ENCODE data around the gene EVA1B.

The EVA1B gene

DNA sequence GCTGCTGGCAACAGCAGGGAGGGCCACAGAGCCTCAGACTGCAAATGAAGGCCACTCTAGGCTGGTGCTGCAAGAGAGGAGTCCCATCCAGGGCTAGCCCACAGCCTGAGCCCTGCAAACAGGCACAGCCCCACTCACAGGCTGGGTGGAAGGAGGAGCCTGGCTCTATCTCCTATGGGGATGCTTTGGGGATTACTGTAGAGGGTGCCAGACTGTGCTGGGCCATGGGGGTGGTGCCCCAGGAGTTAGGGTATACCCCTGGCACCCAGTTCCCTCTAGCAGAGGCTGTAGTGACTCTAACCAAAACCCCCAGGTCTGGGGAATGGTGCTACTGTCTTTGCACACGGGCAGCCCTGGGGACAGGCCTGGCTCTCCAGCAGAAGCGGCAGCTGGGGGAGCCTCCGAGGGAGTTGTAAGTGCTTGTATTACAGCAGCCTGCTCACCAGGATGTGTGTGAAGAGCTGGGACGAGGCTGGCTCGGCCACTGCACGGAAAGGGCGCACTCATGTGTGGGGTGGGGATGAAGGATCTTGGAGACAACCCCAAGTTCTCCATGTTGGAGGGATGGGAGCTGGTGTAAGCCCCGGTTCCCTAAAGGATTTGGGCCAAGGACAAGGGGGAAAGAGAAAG, 23.4 kb upstream of the EVA1B start:
- DNase-seq (ENCODE audit: low read depth), result no peak

DNA sequence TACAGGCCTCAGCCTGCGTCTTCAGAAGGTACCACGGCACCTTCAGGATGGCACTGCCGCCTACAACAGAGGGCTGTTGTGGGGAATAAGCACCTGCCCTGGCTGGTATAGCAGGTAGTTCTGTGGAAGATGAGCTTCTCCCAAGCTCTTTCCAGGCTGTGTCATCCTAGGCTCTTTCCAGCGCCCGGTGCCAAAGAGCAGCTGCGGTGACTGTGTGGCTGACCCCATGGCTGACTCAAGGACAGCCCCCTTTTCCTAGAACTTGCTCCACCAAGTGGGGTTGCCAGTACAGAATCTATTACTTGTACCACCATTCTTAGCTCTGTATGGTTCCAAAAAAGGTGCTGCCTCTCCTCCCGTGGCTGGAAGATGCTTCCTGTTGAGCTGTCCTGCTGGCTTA, 21.9 kb upstream of the EVA1B start:
- no peak for DNase-seq (ENCODE audit: low read depth)

DNA sequence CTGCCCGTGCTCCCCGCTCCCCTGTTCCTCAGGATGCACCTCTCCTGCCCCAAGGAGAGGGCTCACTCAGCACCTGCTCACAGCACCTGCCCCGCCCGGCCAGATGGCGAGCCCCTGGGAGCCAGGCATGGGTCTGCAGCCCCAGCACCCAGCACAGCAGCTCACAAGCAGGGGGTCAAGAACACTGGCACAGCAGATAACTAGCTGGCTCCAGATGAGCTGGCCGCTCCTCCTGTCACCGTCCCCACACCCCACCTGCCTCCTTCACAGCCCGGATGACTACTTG, 20.9 kb upstream of the EVA1B start:
- no peak for DNase-seq (ENCODE audit: low read depth)

DNA sequence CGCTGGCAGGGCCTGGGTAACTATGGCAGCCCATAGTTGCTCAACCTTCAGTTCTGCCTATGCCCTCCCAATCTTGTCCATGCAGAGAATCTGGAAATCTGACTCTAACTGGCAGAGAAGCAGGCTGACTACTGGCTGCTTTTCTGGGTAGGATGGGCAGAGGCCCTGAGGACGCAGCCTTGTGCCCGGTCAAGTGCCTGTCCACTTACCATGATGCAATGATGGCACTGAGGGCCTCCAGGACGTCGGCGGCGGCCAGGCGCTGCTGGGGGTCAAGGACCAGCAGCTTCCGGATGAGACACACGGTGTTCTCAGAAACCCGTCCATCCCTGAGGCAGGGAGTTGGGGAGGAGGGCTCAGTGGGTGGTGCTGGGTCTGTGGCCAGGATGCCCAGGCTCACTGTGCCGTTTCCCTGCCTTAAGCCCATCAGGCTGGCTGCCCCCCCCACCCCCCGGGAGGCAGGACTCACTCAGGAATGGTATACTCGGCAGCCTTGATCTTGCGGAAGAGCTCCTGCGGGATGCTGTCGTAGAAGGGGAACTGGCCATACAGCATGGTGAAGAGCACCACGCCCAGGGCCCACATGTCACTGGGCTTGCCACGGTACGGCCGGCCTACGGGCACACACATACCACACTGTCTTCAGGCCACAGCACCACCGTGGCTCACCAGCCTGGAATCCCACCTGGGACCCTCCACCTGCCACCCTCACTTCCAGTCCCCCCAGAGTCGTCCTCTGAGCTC, 20.4 kb upstream of the EVA1B start:
- no peak for DNase-seq (ENCODE audit: low read depth)

DNA sequence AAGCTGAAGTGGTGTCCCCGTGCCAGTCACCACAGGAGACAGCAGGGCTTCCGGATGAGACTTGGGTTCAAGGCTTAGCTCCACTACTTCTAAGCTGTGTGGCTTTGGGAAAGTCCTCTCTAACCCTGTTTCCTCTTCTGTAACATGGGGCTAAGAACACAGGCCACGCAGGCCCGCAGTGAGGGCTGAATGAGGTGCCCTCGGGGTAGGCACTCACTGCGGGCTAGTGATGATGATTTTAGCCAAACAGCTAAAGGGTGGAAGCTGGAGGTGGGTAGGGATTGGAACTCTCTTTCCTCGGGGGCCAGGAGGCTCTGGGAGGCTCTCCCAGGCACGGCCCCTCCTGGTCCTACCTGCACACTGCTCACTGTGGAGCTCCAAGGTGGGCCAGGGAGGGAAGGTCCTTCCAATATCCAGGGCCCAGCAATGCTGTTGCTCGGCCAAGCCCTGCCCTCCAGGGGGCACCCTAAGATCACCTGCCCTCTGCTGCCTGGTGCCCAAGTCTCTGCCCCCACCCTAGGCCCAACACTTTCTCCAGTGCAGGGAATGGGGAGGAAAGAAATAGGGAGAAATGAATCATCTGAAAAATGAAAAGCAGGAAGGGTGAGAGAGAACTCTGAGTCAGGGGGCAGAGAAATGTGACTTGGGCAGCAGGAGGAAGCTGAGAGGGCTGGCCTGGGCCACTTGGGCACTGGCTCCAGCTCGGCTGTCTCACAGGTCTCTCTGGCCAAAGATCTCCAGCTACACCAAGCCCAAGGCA, 19.2 kb upstream of the EVA1B start:
- DNase-seq (ENCODE audit: low read depth), result peak; percentile 22

DNA sequence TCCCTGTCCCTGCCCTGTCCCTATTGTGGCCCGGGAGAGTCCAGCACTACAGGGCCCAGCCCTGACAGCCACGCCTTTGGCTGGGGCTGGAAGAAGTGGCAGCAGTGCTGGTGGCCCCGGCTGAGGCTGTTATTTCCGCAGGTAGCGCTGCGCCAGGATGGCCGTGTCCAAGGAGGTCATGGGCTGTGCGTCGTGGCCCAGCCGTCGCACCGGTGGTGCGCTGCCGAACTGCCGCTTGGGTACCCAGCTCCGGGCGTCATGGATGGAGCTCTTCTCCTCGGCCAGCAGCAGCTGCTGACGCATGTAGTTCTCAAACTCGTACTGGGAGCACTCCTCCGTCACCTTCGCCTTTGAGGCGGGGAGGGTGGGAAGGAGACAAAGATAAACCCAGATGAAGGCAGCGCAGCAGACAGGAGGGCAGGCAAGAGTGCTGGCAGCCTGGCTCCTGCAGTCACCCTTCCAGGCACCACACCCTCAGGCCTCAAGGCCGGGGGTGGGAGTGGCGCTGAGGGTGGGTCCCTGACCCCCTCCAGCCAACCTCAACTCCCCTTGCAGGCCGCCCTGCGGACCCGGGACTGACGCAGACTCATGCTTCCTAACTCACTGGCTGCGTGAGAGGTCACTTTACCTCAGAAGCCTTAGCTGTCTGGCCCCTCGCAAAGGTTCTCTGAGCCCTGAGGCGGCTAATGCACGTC, 18.3 kb upstream of the EVA1B start:
- no peak for DNase-seq (ENCODE audit: low read depth)

DNA sequence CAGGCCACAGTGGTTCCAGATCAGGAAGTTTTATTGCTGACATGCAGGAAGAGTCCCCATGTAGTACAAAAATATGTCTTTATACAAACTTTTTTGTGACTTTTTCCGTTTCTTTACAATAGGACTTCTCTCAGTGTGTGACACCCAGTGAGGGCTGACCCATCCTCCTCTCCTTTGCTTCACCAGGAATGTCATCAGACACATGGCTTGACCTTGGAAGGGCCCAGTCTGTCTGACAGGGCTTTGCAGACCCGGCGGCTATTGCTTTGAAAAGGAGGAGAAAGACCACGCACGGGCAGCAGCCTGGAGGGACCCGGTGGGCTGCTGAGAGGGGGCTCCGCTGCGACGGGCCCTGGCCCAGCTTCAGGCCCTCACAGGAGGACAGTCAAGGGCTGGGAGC, 16.2 kb upstream of the EVA1B start:
- no peak for DNase-seq (ENCODE audit: low read depth)

DNA sequence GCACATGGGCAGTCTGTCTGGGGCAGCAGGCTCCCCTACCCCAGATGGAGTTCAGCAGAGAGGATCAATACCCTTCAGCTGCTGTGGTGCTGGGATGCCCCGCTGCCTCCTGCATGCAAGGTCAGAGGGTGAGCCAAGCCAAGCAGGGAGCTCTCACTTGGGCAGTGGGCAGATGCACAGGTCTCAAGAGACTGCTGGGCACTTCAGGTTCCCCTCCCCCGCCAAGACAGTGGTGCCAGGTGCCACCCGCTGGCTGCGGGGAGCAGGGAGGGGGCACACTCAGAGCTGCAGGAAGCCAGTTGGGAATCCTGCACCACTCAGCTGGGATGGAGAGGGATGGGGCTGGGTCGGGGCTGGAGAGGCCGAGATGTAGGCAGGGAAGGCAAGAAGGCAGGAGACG, 15.8 kb upstream of the EVA1B start:
- no peak for DNase-seq (ENCODE audit: low read depth)

DNA sequence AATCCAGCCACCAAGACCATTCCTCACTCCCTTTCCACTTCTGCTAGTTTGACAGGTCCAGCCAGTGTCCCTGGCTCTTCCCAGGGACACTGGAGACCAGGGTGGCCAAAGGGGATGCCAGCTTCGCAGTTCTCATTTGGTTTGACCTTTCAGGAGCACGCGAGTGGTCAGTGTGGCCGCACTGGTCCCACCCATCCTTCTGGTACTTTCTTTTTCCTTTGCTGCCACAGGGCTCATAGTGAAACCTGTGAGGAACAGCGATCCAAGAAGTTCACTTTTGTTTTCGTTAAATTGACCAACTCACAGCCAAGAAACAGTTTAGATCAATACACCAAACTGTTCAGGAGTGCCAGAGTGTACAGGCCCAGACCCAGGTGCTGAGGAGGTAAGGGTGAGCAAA, 14.4 kb upstream of the EVA1B start:
- no peak for DNase-seq (ENCODE audit: low read depth)

DNA sequence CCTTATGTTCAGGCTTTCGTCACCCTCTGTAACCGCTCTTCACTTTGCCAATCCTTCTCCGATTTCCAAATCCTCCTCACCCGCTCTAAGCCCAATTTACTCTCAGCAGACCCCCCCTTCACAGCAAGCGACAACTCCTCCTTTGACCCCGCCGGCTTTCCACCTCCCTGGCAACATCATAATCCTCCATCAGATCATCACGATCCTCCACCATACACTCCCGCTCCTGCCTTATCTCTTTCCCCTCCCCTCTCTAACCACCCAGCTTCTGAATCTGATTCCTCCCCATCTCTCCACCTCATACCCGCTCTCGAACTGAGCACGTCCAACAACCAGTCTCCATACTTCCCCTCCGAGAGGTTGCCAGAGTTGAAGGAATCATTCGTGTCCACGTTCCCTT, 7.5 kb upstream of the EVA1B start:
- DNase-seq (ENCODE audit: low read depth), result no peak

DNA sequence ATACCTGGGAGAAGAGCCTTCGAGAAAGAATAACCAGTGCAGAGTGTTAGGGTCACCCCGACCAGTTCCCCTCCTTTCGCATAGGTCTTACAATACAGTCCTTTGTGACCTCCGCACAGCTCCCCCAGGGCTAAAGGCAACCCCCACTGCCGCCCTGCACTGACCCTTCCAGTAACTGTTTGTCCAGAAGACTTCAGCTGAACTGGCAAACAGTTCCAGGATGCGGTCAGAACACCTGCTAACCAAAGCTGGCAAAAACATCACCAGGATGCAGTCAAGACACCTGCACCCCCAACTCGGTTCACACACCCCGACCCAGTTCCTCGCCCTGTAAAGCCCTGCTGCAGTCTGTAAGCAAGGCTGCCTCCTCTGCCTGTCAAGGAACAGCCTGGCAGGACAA, 6.4 kb upstream of the EVA1B start:
- no peak for DNase-seq (ENCODE audit: low read depth)

DNA sequence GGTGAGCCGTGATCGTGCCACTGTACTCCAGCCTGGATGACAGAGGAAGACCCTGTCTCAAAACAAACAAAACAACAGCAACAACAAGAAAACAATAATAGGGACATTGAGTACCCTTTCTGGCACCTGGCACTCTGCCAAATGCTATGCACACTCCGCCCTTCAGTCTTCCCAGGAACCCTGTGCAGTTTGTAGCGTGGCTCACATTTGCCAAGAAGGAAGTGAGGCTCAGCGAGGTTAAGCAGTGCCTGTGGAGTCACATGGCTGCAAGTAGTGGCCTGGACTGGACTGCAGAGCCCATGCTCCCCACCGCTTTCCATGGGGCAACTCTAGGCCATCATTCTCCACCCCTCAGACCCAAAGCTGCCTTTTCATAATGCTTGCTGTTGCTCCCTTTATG, 5.3 kb upstream of the EVA1B start:
- no peak for DNase-seq (ENCODE audit: low read depth)

DNA sequence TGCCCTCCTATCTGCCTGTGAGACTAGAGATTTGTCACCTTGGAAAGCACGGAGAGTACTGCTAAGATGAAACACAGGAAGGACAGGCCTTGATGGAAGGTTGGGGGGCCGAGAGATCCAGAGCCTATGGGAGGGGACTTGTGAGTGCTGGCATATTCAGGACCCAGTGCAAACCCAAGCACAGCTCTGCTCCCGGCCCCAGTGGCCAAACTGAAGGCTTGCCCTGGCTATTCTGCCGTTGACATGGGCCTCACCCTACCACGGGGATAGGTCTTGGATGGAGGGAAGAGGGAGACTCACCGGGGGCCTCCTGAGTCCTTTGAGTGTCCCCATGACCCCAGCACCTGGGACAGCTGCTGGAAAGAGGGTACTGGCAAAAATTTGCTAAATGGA, 4.6 kb upstream of the EVA1B start:
- no peak for DNase-seq (ENCODE audit: low read depth)

DNA sequence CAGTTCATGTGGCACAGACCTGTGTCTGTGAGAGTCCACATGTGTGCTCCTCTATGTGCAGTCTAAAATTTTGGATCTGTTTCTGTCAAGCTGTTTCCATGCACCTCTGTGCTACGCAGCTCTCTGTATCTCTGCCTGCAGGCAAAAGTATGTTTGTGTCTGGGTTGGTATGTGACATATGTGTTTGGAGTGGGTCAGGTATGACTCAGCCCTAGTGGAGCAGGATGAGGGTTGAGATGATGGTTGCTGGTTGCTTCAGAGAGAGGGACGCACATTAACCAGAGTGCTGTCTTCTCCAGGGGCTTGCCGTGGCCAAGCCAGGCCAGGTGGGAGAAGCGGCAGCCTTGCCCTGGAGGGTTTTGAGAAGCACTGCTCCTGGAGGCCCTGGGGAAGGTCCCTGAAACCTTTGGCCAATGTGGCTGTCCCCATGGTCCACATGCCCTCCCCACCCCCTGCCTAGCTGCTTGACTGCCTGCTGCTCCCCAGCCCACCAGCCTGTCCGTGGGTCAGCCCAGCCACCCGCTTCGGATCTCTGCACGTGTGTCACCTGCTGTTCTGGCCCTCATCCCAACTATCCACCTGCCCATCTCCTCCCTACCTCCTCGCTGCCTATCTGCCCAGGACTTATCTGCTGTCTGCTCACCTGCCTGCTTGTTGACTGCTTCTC, 4.1 kb upstream of the EVA1B start:
- DNase-seq (ENCODE audit: low read depth), result no peak

DNA sequence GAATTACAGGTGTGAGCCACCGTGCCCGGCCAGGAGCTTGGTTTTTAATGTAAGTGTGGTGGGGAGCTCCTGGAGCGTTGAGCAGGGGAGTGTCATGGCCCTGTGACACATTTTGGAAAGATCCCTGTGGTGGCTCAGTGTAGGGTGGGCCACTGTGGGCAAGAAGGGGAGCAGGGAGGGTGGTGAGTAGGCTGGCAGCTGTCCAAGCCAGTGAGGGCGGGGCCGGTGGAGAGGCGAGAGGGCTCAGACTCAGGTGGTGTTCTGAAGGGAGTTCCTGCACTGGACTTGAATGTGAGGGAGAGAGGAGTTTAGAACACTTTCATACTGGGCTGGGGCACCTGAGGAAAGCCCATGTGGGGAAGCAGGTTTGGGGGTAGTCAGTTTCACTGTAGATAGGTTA, 3.1 kb upstream of the EVA1B start:
- DNase-seq (ENCODE audit: low read depth), result no peak

DNA sequence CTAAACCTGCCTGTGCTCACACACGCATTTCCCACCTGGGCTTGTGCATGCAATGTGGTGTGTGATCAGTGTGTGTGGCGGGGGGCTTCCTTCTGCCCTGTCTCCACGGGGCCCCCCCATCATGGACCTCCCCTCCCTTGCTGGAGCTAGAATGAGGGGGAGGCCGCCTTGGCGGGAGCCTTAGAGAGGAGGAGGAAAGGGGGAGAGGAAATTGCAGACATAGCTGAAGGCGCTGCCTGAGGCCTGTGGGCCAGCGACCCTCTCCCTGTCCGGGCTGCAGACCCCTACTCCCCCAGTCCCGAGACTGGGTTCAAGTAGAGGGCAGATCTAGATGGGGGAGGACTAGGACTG, 883 bp upstream of the EVA1B start:
- no peak for DNase-seq (ENCODE audit: low read depth)

DNA sequence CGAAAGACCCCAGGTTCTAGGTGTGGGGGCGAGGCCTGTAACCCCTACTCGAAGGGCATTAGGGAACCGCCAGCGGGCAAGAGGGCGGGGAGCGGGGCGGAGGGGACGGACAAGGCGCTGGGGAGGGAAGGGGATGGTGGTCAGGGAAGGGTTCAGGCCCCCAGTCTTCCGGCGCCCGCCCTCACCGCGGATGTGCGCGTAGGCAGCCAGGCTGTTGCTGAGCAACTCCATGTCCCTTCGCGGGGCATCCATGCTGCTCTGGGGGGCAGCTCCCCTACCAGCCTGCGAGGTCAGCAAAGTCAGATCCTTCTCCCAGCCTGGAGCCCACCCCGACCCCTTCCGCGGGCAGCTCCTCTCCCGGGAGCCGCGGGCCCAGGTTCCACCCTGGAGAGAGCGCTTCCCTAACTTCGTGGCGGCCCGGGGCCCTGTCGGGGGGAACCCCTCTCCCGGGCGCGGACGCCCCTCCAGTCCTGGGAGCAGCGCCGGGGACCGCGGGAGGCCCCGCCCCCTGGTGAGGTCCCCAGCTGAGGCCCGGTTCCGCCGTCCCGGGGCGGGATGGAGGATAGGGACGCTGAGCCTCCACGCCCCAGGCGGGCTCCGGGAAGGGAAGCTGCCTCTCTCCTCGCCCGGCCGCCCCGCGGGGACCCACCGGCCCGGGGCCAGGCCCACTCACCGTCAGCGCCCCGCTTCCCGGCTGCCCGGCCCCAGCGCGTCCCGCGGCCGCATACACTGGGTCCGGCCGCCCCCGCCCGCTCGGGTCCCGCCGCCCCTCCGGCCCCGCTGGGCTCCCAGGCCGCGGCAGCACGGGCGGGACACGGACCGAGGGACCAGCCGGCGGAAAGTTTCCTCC, 434 bp downstream of the EVA1B start:
- no peak for DNase-seq (ENCODE audit: low read depth)

DNA sequence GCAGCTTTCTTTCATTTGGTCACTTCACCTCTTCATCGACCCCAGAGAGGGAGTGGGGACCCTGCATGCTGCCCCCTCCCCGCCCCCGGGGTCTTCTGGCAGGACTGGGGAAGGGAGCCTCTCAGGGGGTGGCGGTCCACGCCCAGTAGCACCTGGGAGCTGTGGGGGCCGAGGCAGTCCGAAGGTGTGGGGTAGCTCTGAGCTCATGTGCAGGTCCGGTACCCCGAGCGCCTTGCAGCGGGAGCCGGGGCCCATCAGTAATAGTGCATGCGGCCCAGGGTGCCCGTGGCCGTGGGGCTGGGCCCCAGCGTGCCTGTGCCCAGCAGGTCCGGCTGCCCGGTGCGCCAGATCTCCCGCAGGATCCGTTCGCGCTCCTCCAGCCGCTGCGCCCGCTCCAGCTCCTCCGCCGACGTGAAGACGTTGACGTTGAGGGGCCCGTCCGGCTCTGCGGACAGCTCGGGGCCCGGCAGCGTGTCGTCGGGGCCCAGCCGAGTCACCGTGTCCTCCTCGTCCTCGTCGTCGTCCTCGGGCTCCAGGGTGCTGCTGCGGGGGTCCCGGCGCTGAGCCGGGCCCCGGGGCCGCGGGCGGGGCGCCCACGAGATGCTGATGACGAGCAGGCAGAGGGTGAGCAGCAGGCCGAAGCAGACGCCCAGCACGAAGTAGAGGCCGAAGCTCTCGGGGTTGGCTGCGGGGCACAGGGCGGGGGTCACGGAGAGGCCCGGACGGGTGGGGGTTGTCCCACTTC, 1.2 kb downstream of the EVA1B start:
- no peak for DNase-seq (ENCODE audit: low read depth)

DNA sequence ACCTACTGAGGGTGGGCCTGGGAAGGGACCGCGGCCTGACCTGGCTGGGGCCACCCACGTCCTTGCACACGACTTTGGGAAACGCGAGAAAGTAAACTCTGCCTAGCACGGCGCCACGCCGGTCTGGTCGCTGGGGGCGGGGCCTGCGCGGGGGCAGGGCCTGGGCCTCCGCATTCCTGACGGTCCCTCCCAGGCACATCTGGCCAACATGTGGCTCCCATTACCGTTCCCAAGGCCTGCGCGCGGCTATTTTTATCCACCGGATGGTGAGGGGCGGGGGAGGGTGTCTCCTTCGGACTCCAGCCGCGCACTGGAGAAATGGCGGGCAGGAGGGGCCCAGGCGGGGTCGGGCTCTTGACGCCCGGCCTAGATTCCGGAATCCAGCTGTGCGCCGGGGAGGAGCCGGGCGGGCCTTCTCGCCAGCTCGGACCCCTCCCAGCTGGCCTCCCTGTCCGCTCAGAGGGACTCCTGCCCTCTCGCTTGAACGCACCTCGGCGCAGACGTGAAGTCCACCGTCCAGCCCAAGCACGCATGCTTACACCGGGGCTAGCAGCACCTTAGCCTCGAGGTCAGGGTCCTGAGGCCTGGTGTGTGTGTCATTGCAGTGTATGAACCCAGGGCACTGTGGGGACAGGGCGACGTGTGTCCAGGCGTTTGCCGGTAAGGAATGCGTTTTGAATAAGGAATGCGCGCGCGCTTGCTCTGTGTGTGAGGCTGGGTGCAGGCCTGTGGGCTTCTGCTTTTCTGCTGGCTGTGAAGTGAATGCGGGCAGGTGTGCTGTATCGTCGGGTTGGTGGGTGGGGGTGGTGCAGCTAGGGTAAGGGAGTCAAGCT, 2.1 kb downstream of the EVA1B start:
- DNase-seq (ENCODE audit: low read depth), result no peak

DNA sequence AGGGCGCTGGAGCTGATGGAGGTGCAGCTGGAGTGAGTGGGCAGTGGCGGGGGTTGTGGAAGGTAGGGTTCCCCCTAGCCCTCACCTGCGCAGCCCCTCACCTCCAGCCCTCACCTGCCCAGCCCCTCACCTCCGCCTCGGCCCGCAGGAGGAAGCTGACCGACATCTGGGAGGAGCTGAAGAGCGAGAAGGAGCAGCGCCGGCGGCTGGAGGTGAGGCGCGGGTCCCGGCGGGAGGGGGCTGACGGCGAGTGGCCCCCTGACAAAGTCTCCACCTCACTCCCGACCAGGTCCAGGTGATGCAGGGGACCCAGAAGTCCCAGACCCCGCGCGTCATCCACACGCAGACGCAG, 2.7 kb downstream of the EVA1B start:
- DNase-seq (ENCODE audit: low read depth), result no peak

All from stimulated activated CD8-positive, alpha-beta memory T cell treated with anti-CD3 and anti-CD28 coated beads, Interleukin-12 subunit alpha, Interleukin-12 subunit beta, amount 100 ng/mL, for 4 hours (primary cell).